ENCODE data around the gene ANKS1B.

- TF ChIP-seq GATA2 (IDR thresholded peaks at IDR 0.05; ENCODE audit: low read depth, low read length) (no peak), GATA3 (IDR thresholded peaks at IDR 0.05; ENCODE audit: low read depth, low read length) (no peak)
Measured at GRCh38 chr12:99549196-99549595, 435.5 kb downstream of the ANKS1B start.

Measured in SH-SY5Y (cell line).